ENCODE measurements around the gene GLIS1.

- TF ChIP-seq EZH2phosphoT487 (IDR thresholded peaks at IDR 0.05; ENCODE audit: borderline replicate concordance) (no peak), CTCF (IDR thresholded peaks at IDR 0.05 in 2 of 3, conservative IDR thresholded peaks at IDR 0.05 in 1 of 3; ENCODE audit: borderline replicate concordance in 1 of 3, insufficient read depth in 1 of 3, low read depth in 2 of 3, low read length in 2 of 3) (no peak), RAD21 (IDR thresholded peaks at IDR 0.05; ENCODE audit: low read depth) (no peak)
Observed at GRCh38 chr1:53682881-53683280, 56.1 kb downstream of the GLIS1 start.
